Fibroblast of lung (primary cell): ENCODE measurements around the gene ZNF273. TPM values are rescaled to one million over a fixed set of nuclear protein-coding genes. Genes with fewer than 3 reads are reported as not detected.
"Not testable (repeated sequence)": the region's sequence is repeated elsewhere in the genome, so short reads cannot be mapped to it uniquely, and the experiment has no call there.

ENCODE experiments used
- DNase-seq, 2 donors: peaks; one replicate each; pipeline versions ENCODE4 v3.0.0 to v3.0.0-alpha.2; 2010; ENCODE audit warnings: low read depth in 2 of 2
- H2AFZ ChIP-seq: 2 replicates; pipeline ENCODE4 v1.5.1; 2012; ENCODE audit warnings: low read length, control low read depth, inconsistent platforms
- H3K27ac ChIP-seq: 2 replicates; pipeline ENCODE4 v1.5.1; 2011; ENCODE audit warnings: low read length, control low read depth; ENCODE audit not compliant: insufficient read depth
- H3K27me3 ChIP-seq: 2 replicates; pipeline ENCODE4 v1.5.1; 2011; ENCODE audit warnings: mild to moderate bottlenecking, low read length; ENCODE audit not compliant: control insufficient read depth, insufficient read depth
- H3K36me3 ChIP-seq: 2 replicates; pipeline ENCODE4 v1.5.1; 2011; ENCODE audit warnings: low read length; ENCODE audit not compliant: control insufficient read depth, insufficient read depth
- H3K4me1 ChIP-seq: 2 replicates; pipeline ENCODE4 v1.5.1; 2011; ENCODE audit warnings: low read length; ENCODE audit not compliant: control insufficient read depth, insufficient read depth; ENCODE audit errors: extremely low read depth
- H3K4me2 ChIP-seq: 2 replicates; pipeline ENCODE4 v1.5.1; 2011; ENCODE audit warnings: low read length, control low read depth; ENCODE audit not compliant: insufficient read depth; ENCODE audit errors: extremely low read depth
- H3K4me3 ChIP-seq, 4 experiments: fragments of 200-600 bp in 1 of 4; sonication (generic) in 1 of 4; replicated peaks in 1 of 4; 2 replicates each; pipeline ENCODE4 v1.5.1; 2011 to 2016; ENCODE audit warnings: low read length in 4 of 4, low read depth in 3 of 4, mild to moderate bottlenecking in 3 of 4, control low read depth in 2 of 4, inconsistent platforms in 1 of 4, mixed read lengths in 1 of 4; ENCODE audit not compliant: insufficient read depth in 1 of 4; ENCODE audit errors: control extremely low read depth in 1 of 4
- H3K79me2 ChIP-seq: 2 replicates; pipeline ENCODE4 v1.5.1; 2012; ENCODE audit warnings: mild to moderate bottlenecking, low read length, inconsistent platforms; ENCODE audit not compliant: control insufficient read depth, insufficient read depth
- H3K9ac ChIP-seq: 2 replicates; pipeline ENCODE4 v1.5.1; 2011; ENCODE audit warnings: mild to moderate bottlenecking, low read length, control low read depth; ENCODE audit not compliant: insufficient read depth
- H3K9me3 ChIP-seq: 2 replicates; pipeline ENCODE4 v1.5.1; 2012; ENCODE audit warnings: low read depth, low read length; ENCODE audit not compliant: control insufficient read depth, insufficient read depth
- H4K20me1 ChIP-seq: 2 replicates; pipeline ENCODE4 v1.5.1; 2011; ENCODE audit warnings: low read length; ENCODE audit not compliant: control insufficient read depth, insufficient read depth; ENCODE audit errors: extremely low read depth
- CTCF ChIP-seq, 2 donors: IDR thresholded peaks in 1 of 2; conservative IDR thresholded peaks in 1 of 2; 1 replicate in 1 of 2; 2 replicates in 1 of 2; pipeline ENCODE4 v1.5.1; 2011 to 2012; ENCODE audit warnings: low read length in 2 of 2, control low read depth in 1 of 2, inconsistent platforms in 1 of 2, low read depth in 1 of 2, mild to moderate bottlenecking in 1 of 2
- EZH2 ChIP-seq: IDR thresholded peaks from 2 replicates; pipeline ENCODE4 v1.5.1; 2012; ENCODE audit warnings: low read length, control low read depth, mild to moderate bottlenecking; ENCODE audit errors: missing control alignments
- polyA plus RNA-seq, 2 donors: library from polyadenylated mRNA; depleted of rRNA in 1 of 2; stranded (reverse) in 1 of 2; unstranded in 1 of 2; fragments of >200 nt; gene quantifications; 2 replicates each; pipeline ENCODE4 v1.2.1, GENCODE V29; 2011 to 2012; ENCODE audit warnings: missing spikeins in 1 of 2
- total RNA-seq: library from RNA; depleted of rRNA; stranded (reverse); fragments of >200 nt; gene quantifications from 2 replicates; pipeline ENCODE4 v1.2.1, GENCODE V29; 2014

Gene ZNF273
- total and polyA plus RNA-seq, 2 donors (not counting 1 experiment from before 2014, with no cell fraction given), result 2.1 to 3.1 TPM

GRCh38 chr7:64863021-64863420, 40.1 kb upstream of the ZNF273 start:
- Histone ChIP-seq H3K9me3 (no peaks in the 10 kb centered on the region), H3K4me3 (no peak overlapping the region), H3K4me1 (no peaks in the 10 kb centered on the region), H3K36me3 (no peaks in the 10 kb centered on the region), H3K4me2 (no peak overlapping the region), H3K27ac (no peak overlapping the region), H3K9ac (no peak overlapping the region), H3K27me3 (no peaks in the 10 kb centered on the region), H3K79me2 (no peaks in the 10 kb centered on the region), H2AFZ (no peak overlapping the region), H4K20me1 (no peaks in the 10 kb centered on the region)
- DNase-seq, result no peak
- TF ChIP-seq CTCF (conservative IDR thresholded peaks at IDR 0.05 in 1 of 2, IDR thresholded peaks at IDR 0.05 in 1 of 2; ENCODE audit: low read depth in 1 of 2, low read length in 2 of 2) (no peak), EZH2 (no peak)

- H3K36me3 ChIP-seq, H3K27me3 ChIP-seq, H3K4me1 ChIP-seq, DNase-seq, H3K79me2 ChIP-seq, H3K4me2 ChIP-seq, H2AFZ ChIP-seq, H3K27ac ChIP-seq, H3K9ac ChIP-seq, H3K4me3 ChIP-seq, H3K9me3 ChIP-seq, H4K20me1 ChIP-seq: not testable (repeated sequence)
These were observed 39.5 kb upstream of the ZNF273 start for GRCh38 chr7:64863530-64863929.

GRCh38 chr7:64863969-64864368, 39.1 kb upstream of the ZNF273 start:
- no peak for DNase-seq
- Histone ChIP-seq H3K9me3 (no peaks in the 10 kb centered on the region), H2AFZ (no peak overlapping the region), H3K9ac (no peak overlapping the region), H3K27me3 (no peaks in the 10 kb centered on the region), H3K36me3 (no peaks in the 10 kb centered on the region), H4K20me1 (no peaks in the 10 kb centered on the region), H3K4me2 (no peak overlapping the region), H3K4me1 (no peaks in the 10 kb centered on the region), H3K4me3 (no peak overlapping the region), H3K27ac (no peak overlapping the region), H3K79me2 (no peaks in the 10 kb centered on the region)
- no peak for TF ChIP-seq CTCF (conservative IDR thresholded peaks at IDR 0.05 in 1 of 2, IDR thresholded peaks at IDR 0.05 in 1 of 2; ENCODE audit: low read depth in 1 of 2, low read length in 2 of 2)
- no peak for TF ChIP-seq EZH2
